Stomach (tissue), 9 donors: ENCODE results near the gene ACBD4. TPM values are rescaled to one million over a fixed set of nuclear protein-coding genes. Genes with fewer than 3 reads are reported as not detected.
A peak's percentile ranks its signal among the peaks of the same experiment; 100 is the strongest.

ENCODE experiments used
- DNase-seq, 2 donors: peaks; one replicate each; pipeline versions ENCODE4 v3.0.0 to v3.0.0-alpha.2; 2013 to 2019
- H3K27ac ChIP-seq, 5 donors: fragments of 200-600 bp in 4 of 5; sonication (generic) in 4 of 5; one replicate each; pipeline ENCODE4 v1.5.1; 2013 to 2019; ENCODE audit warnings: mild to moderate bottlenecking in 1 of 5, moderate library complexity in 1 of 5
- H3K27me3 ChIP-seq, 3 donors: fragments of 200-600 bp; sonication (generic); one replicate each; pipeline ENCODE4 v1.5.1; 2017 to 2019; ENCODE audit warnings: mixed run types in 1 of 3
- H3K36me3 ChIP-seq, 4 donors: fragments of 200-600 bp; sonication (generic); 1 replicate in 3 of 4; 2 replicates in 1 of 4; pipeline ENCODE4 v1.5.1; 2016 to 2019
- H3K4me1 ChIP-seq, 4 donors: fragments of 200-600 bp; sonication (generic); one replicate each; pipeline ENCODE4 v1.5.1; 2016 to 2019
- H3K4me3 ChIP-seq, 4 donors: fragments of 200-600 bp; sonication (generic) in 3 of 4; one replicate each; pipeline ENCODE4 v1.5.1; 2016 to 2019; ENCODE audit warnings: mild to moderate bottlenecking in 1 of 4
- H3K9me3 ChIP-seq, 4 donors: fragments of 200-600 bp; sonication (generic); one replicate each; pipeline ENCODE4 v1.5.1; 2016 to 2019
- CTCF ChIP-seq, 7 experiments: fragments of 450-650 bp in 4 of 7; fragments of 200-600 bp in 3 of 7; sonication (generic) in 3 of 7; IDR thresholded peaks; one replicate each; pipeline ENCODE4 v1.5.1; 2016 to 2019; ENCODE audit warnings: antibody characterized with exemption in 7 of 7, control low read depth in 2 of 7, mild to moderate bottlenecking in 1 of 7
- EP300 ChIP-seq: sonication (generic); formaldehyde crosslinking; IDR thresholded peaks from one replicate; pipeline ENCODE4 v1.6.1; 2017; ENCODE audit warnings: antibody characterized with exemption
- POLR2A ChIP-seq, 4 donors: fragments of 450-650 bp; IDR thresholded peaks; one replicate each; pipeline ENCODE4 v1.6.1; 2016; ENCODE audit warnings: antibody characterized with exemption in 4 of 4, control low read depth in 2 of 4, mild to moderate bottlenecking in 1 of 4, moderate library complexity in 1 of 4
- POLR2AphosphoS5 ChIP-seq, 3 donors: sonication (generic); formaldehyde crosslinking; IDR thresholded peaks; one replicate each; pipeline ENCODE4 v1.6.1; 2016; ENCODE audit warnings: antibody characterized with exemption in 3 of 3
- whole genome bisulfite sequencing, 5 donors: extraction: QIAGEN DNeasy Blood & Tissue Kit in 3 of 5; methylation state at CpG; one replicate each; pipeline versions ENCODE4 v1.1.5 to v1.1.7; 2013 to 2018; 5-methylcytosine and 5-hydroxymethylcytosine counted together
- intact Hi-C: fragments of 100-400 bp; cut with DNase I; formaldehyde crosslinking; loops from one replicate; pipeline ENCODE4 v1.15.1; 2023; ENCODE audit warnings: low total_unique reads
- polyA plus RNA-seq, 3 donors: library from polyadenylated mRNA; stranded (reverse); fragments of 200-250 nt; gene quantifications; one replicate each; pipeline ENCODE4 v1.2.3, GENCODE V29; 2013
- total RNA-seq, 5 donors: library from RNA; depleted of rRNA; stranded (reverse); fragments of >200 nt; gene quantifications; one replicate each; pipeline versions ENCODE4 v1.1.0 to v1.2.3, GENCODE V29; 2014 to 2016
- donor health status: healthy with polysubstance abuse.
- donor health status: Bipolar disorder and iron deficiency.
- donor health status: healthy.

Gene ACBD4
- total and polyA plus RNA-seq, 8 donors = 4.6 to 24.6 (median 17.1) TPM

DNA sequence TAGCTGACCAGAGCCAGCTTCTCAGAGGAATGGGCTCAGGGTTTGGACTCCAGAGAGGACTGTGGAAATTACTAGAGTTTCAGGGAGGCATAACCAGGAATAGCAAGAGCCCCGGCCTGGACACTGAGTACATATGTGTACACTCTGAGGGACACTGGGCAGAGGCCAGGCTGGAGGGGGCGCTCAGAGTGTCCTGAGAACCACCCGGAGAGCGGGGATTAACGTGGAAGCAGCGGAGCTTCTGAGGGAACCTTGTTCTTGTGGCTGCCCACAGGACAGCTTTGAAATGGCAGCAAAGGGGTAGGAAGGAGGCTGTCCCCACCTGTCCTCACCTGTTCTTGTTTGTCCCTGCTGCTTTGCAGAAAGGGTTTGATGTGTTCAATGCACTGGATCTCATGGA lies 31.0 kb upstream of the ACBD4 start:
- WGBS, 5 donors = 87 to 94% (median 90%) methylated on average over 6 of the region's 6 CpGs
- Histone ChIP-seq H3K27me3 (no peaks in the 10 kb centered on the region), H3K36me3 (peaks cover 87 to 99% (median 93%) of the 10 kb centered on the region in 4 donors), H3K4me3 (no peak overlapping the region), H3K9me3 (no peaks in the 10 kb centered on the region), H3K27ac (no peak overlapping the region), H3K4me1 (peaks cover 0 to 40% (median 7%) of the 10 kb centered on the region in 4 donors)
- no peak for TF ChIP-seq EP300
- TF ChIP-seq POLR2A (IDR thresholded peaks at IDR 0.05) = no peak
- TF ChIP-seq CTCF (IDR thresholded peaks at IDR 0.05) = no peak
- no peak for TF ChIP-seq POLR2AphosphoS5 (IDR thresholded peaks at IDR 0.05)
- intact Hi-C loops = loop anchor here (10.0 kb wide), 1 partner anchor 190 kb away; the partner anchor contains the start of gene GFAP
- DNase-seq = no peak

- WGBS, 5 donors = 78 to 84% (median 81%) methylated on average over 17 of the region's 17 CpGs
- no peak for DNase-seq
- H3K4me1 ChIP-seq = peaks cover 0 to 42% (median 11%) of the 10 kb centered on the region in 4 donors
- H3K27ac ChIP-seq = peak overlapping the region in 1 of 5 donors; percentile 15
- peaks cover 82 to 93% (median 88%) of the 10 kb centered on the region in 4 donors for H3K36me3 ChIP-seq
- H3K4me3 ChIP-seq = no peak overlapping the region
- intact Hi-C loops = loop anchor here (10.0 kb wide), 1 partner anchor 190 kb away; the partner anchor contains the start of gene GFAP
- TF ChIP-seq CTCF (IDR thresholded peaks at IDR 0.05) (no peak), EP300 (no peak), POLR2A (IDR thresholded peaks at IDR 0.05) (no peak), POLR2AphosphoS5 (IDR thresholded peaks at IDR 0.05) (no peak)
- H3K9me3 ChIP-seq = no peaks in the 10 kb centered on the region
- no peaks in the 10 kb centered on the region for H3K27me3 ChIP-seq
Observed at GRCh38 chr17:45104907-45105624, 30.4 kb upstream of the ACBD4 start.

DNA sequence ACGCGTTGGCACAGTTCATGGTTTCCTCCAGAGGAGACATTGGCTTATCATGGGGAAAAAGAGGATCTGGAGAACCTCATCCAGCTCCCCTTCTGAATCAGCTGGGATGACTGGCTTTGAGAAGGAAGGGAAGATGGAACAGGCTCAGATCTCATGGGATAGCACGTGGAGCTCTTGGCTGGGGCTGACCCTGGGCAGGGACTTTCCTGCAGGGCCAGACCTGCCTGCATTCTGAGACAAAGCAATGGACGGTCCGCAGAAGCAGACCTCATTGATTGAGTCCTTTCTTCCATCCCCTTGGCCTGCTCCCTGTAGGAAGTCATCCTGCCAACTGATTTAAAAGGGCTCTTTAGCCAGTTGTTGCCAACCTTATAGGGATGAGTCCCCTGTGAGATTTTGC lies 29.4 kb upstream of the ACBD4 start:
- intact Hi-C loops = loop anchor here (10.0 kb wide), 1 partner anchor 191 kb away; the partner anchor contains the start of gene GFAP
- H3K27ac ChIP-seq = peak overlapping the region in 1 of 5 donors; percentile 39
- peaks cover 71 to 88% (median 81%) of the 10 kb centered on the region in 4 donors for H3K36me3 ChIP-seq
- H3K27me3 ChIP-seq = no peaks in the 10 kb centered on the region
- DNase-seq = no peak
- peaks cover 2 to 52% (median 16%) of the 10 kb centered on the region in 4 donors for H3K4me1 ChIP-seq
- 77 to 92% (median 90%) methylated on average over 5 of the region's 5 CpGs for WGBS, 5 donors
- H3K9me3 ChIP-seq = no peaks in the 10 kb centered on the region
- no peak for TF ChIP-seq POLR2A (IDR thresholded peaks at IDR 0.05)
- no peak for TF ChIP-seq POLR2AphosphoS5 (IDR thresholded peaks at IDR 0.05)
- TF ChIP-seq CTCF (IDR thresholded peaks at IDR 0.05) = no peak
- TF ChIP-seq EP300 = no peak
- no peak overlapping the region for H3K4me3 ChIP-seq

DNA sequence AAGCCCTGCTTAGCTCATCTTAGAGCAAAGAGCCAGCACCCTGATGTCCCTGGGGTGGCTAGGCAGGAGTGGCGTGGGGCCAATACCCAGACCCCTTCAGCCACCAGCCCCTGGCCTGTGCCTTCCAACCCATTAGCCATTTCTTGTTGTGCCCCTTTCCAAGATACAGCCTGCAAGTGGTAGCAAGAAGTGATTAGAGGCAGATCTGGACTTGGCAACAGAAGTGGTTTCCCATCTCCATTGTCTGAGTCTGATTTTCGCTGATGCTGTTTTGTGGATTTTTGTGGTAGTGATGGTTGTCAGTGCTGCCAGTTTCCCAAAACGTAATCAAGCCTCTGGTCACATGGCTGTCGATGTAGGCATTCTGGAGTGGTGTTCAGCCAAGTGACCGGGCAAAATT lies 28.9 kb upstream of the ACBD4 start:
- H3K27me3 ChIP-seq = no peaks in the 10 kb centered on the region
- TF ChIP-seq POLR2A (IDR thresholded peaks at IDR 0.05) (no peak), CTCF (IDR thresholded peaks at IDR 0.05) (no peak), POLR2AphosphoS5 (IDR thresholded peaks at IDR 0.05) (no peak), EP300 (no peak)
- DNase-seq = no peak
- WGBS, 5 donors = 77 to 85% (median 84%) methylated on average over 4 to 5 of the region's 5 CpGs
- H3K27ac ChIP-seq = peak overlapping the region in 1 of 5 donors; percentile 39
- intact Hi-C loops = loop anchor here (10.0 kb wide), 1 partner anchor 192 kb away; the partner anchor contains the start of gene GFAP
- H3K36me3 ChIP-seq = peaks cover 67 to 88% (median 76%) of the 10 kb centered on the region in 4 donors
- H3K4me3 ChIP-seq = no peak overlapping the region
- peaks cover 6 to 53% (median 19%) of the 10 kb centered on the region in 4 donors for H3K4me1 ChIP-seq
- no peaks in the 10 kb centered on the region for H3K9me3 ChIP-seq
